GM20000 (cell line): ENCODE measurements around the gene SPIRE1.
"Not testable (repeated sequence)": the region's sequence is repeated elsewhere in the genome, so short reads cannot be mapped to it uniquely, and the experiment has no call there.

ENCODE experiments used
- DNase-seq: peaks from one replicate; pipeline ENCODE4 v3.0.0; 2012; ENCODE audit warnings: low spot score
- CTCF ChIP-seq: IDR thresholded peaks from 2 replicates; pipeline ENCODE4 v1.5.1; 2012; ENCODE audit warnings: mild to moderate bottlenecking, control low read depth; ENCODE audit errors: extremely low read depth, missing control alignments

Gene SPIRE1

GRCh38 chr18:12543697-12544096 is 114.2 kb downstream of the SPIRE1 start:
- no peak for TF ChIP-seq CTCF

GRCh38 chr18:12540751-12541150 is 117.2 kb downstream of the SPIRE1 start:
- TF ChIP-seq CTCF, result no peak
- no peak for DNase-seq

More at GRCh38 chr18:12543697-12544096, 114.2 kb downstream of the SPIRE1 start:
- no peak for DNase-seq

- DNase-seq, result not testable (repeated sequence)
Observed at GRCh38 chr18:12539158-12539557, 118.7 kb downstream of the SPIRE1 start.

- no peak for DNase-seq
Observed at GRCh38 chr18:12534820-12535219, 123.1 kb downstream of the SPIRE1 start.

GRCh38 chr18:12532661-12533060 is 125.2 kb downstream of the SPIRE1 start:
- no peak for DNase-seq
- no peak for TF ChIP-seq CTCF

More at GRCh38 chr18:12534820-12535219, 123.1 kb downstream of the SPIRE1 start:
- TF ChIP-seq CTCF, result no peak

- no peak for DNase-seq
- no peak for TF ChIP-seq CTCF
Observed at GRCh38 chr18:12531749-12532148, 126.2 kb downstream of the SPIRE1 start.

- TF ChIP-seq CTCF, result no peak
- no peak for DNase-seq
Observed at GRCh38 chr18:12520442-12520992, 137.4 kb downstream of the SPIRE1 start.

- DNase-seq, result no peak
- TF ChIP-seq CTCF, result no peak
Observed at GRCh38 chr18:12518832-12519531, 138.9 kb downstream of the SPIRE1 start.
